Measurements from ENCODE around the gene L3MBTL2. TPM values are rescaled to one million over a fixed set of nuclear protein-coding genes. Genes with fewer than 3 reads are reported as not detected.

Gene L3MBTL2
- total RNA-seq, 1 donor from 2014 or later, result 26.4 TPM

DNA sequence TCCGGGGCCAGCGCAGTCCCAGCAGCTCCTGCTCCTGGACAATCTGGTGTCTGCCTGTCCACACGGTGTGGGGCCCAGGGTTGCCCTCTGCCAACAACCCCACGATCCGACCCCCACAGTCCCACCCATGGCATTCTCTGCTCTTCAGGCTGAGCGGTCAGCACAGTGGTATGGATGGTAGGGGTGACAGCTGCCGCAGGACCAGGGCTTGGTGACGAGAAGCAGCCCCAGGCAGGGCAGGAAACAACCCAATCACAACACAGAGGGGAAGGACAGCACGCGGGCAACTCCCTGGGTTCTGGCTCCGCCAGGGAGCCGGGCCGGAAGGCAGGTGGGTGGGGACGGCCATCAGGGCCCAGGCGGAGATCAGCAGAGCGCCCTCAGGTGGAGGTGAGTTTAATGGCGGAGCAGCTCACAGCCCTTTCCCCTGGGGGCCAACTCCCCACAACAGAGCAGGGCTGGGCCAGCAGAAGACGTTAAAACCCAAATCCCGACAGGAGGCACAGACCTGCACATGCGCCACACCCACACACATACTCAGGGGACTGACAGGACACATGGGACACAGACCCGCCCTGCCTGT, 40.9 kb downstream of the L3MBTL2 start:
- TF ChIP-seq, protein P1, sequence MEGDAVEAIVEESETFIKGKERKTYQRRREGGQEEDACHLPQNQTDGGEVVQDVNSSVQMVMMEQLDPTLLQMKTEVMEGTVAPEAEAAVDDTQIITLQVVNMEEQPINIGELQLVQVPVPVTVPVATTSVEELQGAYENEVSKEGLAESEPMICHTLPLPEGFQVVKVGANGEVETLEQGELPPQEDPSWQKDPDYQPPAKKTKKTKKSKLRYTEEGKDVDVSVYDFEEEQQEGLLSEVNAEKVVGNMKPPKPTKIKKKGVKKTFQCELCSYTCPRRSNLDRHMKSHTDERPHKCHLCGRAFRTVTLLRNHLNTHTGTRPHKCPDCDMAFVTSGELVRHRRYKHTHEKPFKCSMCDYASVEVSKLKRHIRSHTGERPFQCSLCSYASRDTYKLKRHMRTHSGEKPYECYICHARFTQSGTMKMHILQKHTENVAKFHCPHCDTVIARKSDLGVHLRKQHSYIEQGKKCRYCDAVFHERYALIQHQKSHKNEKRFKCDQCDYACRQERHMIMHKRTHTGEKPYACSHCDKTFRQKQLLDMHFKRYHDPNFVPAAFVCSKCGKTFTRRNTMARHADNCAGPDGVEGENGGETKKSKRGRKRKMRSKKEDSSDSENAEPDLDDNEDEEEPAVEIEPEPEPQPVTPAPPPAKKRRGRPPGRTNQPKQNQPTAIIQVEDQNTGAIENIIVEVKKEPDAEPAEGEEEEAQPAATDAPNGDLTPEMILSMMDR (IDR thresholded peaks at IDR 0.05; ENCODE audit: unreplicated experiment), result no peak
- Mint-ChIP-seq H3K9me3 (no peaks in the 10 kb centered on the region), H3K27me3 (ENCODE audit: low read depth) (no peaks in the 10 kb centered on the region), H3K36me3 (peaks cover 10% of the 10 kb centered on the region), H3K4me1 (no peaks in the 10 kb centered on the region), H3K4me3 (no peak overlapping the region), H3K27ac (no peak overlapping the region)
- DNase-seq (ENCODE audit: low spot score in 2 of 2, unreplicated experiment in 2 of 2), result no peak

DNA sequence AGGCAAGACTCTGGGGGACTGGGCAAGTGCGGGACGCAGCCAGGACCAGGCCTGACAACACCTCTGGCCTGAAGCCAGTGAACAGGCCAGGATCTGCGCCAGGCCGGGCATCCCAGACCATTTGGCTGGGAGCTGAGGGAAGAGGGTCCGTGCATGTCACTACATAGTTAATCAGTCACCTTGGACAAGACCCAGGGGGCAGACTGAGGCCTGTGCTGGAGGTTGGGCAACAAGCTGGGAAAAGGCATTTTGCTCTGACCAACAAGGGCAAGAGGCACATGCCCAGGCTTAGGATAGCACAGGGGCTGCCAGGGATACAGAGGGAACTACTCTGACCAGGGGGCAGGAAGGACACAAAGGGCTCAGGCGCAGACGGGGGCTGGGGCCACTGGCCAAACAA, 42.6 kb downstream of the L3MBTL2 start:
- Mint-ChIP-seq H3K4me1 (no peaks in the 10 kb centered on the region), H3K36me3 (peaks cover 17% of the 10 kb centered on the region), H3K4me3 (no peak overlapping the region), H3K27ac (no peak overlapping the region), H3K9me3 (no peaks in the 10 kb centered on the region), H3K27me3 (ENCODE audit: low read depth) (no peaks in the 10 kb centered on the region)
- no peak for DNase-seq (ENCODE audit: low spot score in 2 of 2, unreplicated experiment in 2 of 2)
- TF ChIP-seq, protein P1 (IDR thresholded peaks at IDR 0.05; ENCODE audit: unreplicated experiment), result no peak

DNA sequence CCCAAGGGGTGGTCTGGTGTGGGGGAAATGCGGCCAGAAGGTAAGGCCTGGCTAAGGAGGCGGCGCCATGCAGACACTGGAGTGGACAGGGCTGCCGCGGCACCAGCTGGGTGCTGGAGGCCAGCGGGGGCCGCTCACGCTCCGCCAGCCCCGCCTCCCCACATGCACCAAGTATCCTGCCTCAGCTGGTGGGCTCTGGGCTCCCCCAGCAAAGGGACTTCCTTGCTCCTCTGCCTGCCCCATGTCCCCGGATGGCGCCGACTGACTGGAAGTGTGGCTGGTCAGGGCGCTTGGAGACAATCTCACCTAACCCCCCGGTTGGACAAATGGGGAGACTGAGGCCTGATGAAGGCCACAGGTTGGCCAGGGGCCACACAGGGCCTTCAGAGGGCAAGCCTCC, 43.2 kb downstream of the L3MBTL2 start:
- no peaks in the 10 kb centered on the region for H3K9me3 Mint-ChIP-seq
- H3K27ac Mint-ChIP-seq, result no peak overlapping the region
- H3K4me1 Mint-ChIP-seq, result no peaks in the 10 kb centered on the region
- no peaks in the 10 kb centered on the region for H3K27me3 Mint-ChIP-seq (ENCODE audit: low read depth)
- TF ChIP-seq, protein P1 (IDR thresholded peaks at IDR 0.05; ENCODE audit: unreplicated experiment), result no peak
- peaks cover 17% of the 10 kb centered on the region for H3K36me3 Mint-ChIP-seq
- H3K4me3 Mint-ChIP-seq, result no peak overlapping the region
- DNase-seq (ENCODE audit: low spot score in 2 of 2, unreplicated experiment in 2 of 2), result no peak

DNA sequence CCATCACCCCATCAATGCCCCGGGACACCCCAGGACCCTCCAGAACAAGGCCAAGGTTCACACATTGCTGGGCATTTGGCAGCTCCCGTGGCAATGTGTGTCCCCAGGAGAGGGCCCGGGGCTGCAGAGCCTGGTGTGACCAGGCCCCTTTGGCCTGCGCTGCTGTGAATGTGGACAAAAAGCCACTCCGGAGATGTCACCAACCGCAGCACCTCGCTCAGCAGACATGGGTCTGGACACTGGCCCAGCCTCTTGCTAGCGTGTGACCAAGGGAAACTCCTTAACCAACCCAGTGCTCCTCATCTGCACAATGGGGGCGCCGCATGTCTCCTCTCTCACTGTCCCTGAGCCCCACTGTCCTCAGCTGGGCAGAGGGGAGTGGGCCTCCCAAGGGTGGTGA, 43.6 kb downstream of the L3MBTL2 start:
- DNase-seq (ENCODE audit: low spot score in 2 of 2, unreplicated experiment in 2 of 2), result no peak
- no peaks in the 10 kb centered on the region for H3K4me1 Mint-ChIP-seq
- H3K4me3 Mint-ChIP-seq, result no peak overlapping the region
- peaks cover 17% of the 10 kb centered on the region for H3K36me3 Mint-ChIP-seq
- no peaks in the 10 kb centered on the region for H3K27me3 Mint-ChIP-seq (ENCODE audit: low read depth)
- no peaks in the 10 kb centered on the region for H3K9me3 Mint-ChIP-seq
- H3K27ac Mint-ChIP-seq, result no peak overlapping the region
- TF ChIP-seq, protein P1 (IDR thresholded peaks at IDR 0.05; ENCODE audit: unreplicated experiment), result no peak

DNA sequence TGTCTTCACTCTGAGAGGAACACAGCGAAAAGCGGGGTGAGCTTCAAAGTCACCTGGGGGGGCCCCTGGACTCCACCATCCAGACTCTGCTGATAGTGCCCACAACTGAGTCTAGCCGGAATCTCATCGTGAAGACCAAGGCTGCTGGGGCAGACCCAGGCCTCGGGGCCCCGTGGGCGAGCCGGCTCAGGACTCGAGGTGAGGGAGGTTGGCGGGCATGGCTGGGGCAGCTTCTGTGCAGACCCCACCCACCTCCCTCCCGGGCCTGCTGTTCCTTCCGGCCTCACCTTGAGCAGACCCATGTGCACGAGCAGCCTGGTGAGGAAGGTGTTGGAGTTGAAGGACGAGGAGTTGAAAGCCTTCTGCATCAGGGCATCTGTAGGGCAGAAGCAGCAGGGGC, 44.3 kb downstream of the L3MBTL2 start:
- no peak overlapping the region for H3K4me3 Mint-ChIP-seq
- no peaks in the 10 kb centered on the region for H3K9me3 Mint-ChIP-seq
- no peaks in the 10 kb centered on the region for H3K27me3 Mint-ChIP-seq (ENCODE audit: low read depth)
- H3K36me3 Mint-ChIP-seq, result peaks cover 19% of the 10 kb centered on the region
- no peak overlapping the region for H3K27ac Mint-ChIP-seq
- H3K4me1 Mint-ChIP-seq, result no peaks in the 10 kb centered on the region
- no peak for DNase-seq (ENCODE audit: low spot score in 2 of 2, unreplicated experiment in 2 of 2)
- TF ChIP-seq, protein P1 (IDR thresholded peaks at IDR 0.05; ENCODE audit: unreplicated experiment), result no peak

DNA sequence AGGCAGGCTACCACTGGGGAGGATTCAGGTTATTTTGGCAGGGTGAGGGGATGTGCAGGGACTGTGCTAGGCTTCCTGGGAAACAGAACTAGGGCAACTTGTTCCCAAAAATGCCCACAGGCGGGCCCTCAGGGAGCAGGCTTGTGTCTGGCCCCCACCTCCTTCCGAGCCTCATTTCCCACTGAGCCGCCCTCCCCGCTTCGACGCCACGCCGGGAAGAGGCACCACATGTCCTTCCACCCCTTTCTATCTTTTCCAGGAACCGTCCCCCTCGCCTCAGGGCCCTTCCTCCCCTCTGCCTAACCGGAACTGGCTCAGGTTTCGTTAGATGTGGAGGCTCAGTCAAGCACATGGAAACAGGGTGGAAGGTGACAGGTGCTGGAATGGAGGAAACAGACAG, 45.0 kb downstream of the L3MBTL2 start:
- H3K4me1 Mint-ChIP-seq, result no peaks in the 10 kb centered on the region
- H3K27ac Mint-ChIP-seq, result no peak overlapping the region
- peaks cover 19% of the 10 kb centered on the region for H3K36me3 Mint-ChIP-seq

More for the DNA sequence above, 45.0 kb downstream of the L3MBTL2 start:
- no peaks in the 10 kb centered on the region for H3K9me3 Mint-ChIP-seq
- no peak for DNase-seq (ENCODE audit: low spot score in 2 of 2, unreplicated experiment in 2 of 2)
- no peak overlapping the region for H3K4me3 Mint-ChIP-seq
- H3K27me3 Mint-ChIP-seq (ENCODE audit: low read depth), result no peaks in the 10 kb centered on the region
- TF ChIP-seq, protein P1 (IDR thresholded peaks at IDR 0.05; ENCODE audit: unreplicated experiment), result no peak

Data from mesothelial cell of epicardium (in vitro differentiated cells).